Keratinocyte (primary cell): ENCODE data around the gene CYP1A1. TPM values are rescaled to one million over a fixed set of nuclear protein-coding genes. Genes with fewer than 3 reads are reported as not detected.

Experiments
- DNase-seq: peaks from one replicate; pipeline ENCODE4 v3.0.0-alpha.2; 2011; ENCODE audit warnings: low read depth, missing footprints, low spot score
- FAIRE-seq: peaks from 2 replicates; lab custom pipeline; 2011; peaks lifted over from hg19 to GRCh38; lab: Jason Lieb, UNC
- H2AFZ ChIP-seq: 2 replicates; pipeline ENCODE4 v1.6.0; 2012; ENCODE audit warnings: low read length, control low read depth, inconsistent platforms; ENCODE audit not compliant: control insufficient read depth
- H3K27ac ChIP-seq: 2 replicates; pipeline ENCODE4 v1.5.1; 2011; ENCODE audit warnings: low read length; ENCODE audit not compliant: control insufficient read depth, insufficient read depth
- H3K27me3 ChIP-seq: 3 replicates; pipeline ENCODE4 v1.6.0; 2011; ENCODE audit warnings: low read length; ENCODE audit not compliant: control insufficient read depth, insufficient read depth; ENCODE audit errors: extremely low read depth
- H3K36me3 ChIP-seq, 2 experiments: 2 replicates in 1 of 2; 3 replicates in 1 of 2; pipeline ENCODE4 v1.5.1; 2011; ENCODE audit warnings: low read length in 2 of 2, mild to moderate bottlenecking in 1 of 2; ENCODE audit not compliant: control insufficient read depth in 2 of 2, insufficient read depth in 2 of 2; ENCODE audit errors: extremely low read depth in 1 of 2
- H3K4me1 ChIP-seq: 3 replicates; pipeline ENCODE4 v1.5.1; 2011; ENCODE audit warnings: low read length; ENCODE audit not compliant: control insufficient read depth, insufficient read depth; ENCODE audit errors: extremely low read depth
- H3K4me2 ChIP-seq: 3 replicates; pipeline ENCODE4 v1.6.0; 2011; ENCODE audit warnings: low read depth, low read length; ENCODE audit not compliant: control insufficient read depth, insufficient read depth; ENCODE audit errors: extremely low read depth
- H3K4me3 ChIP-seq, 3 experiments: fragments of 200-600 bp in 1 of 3; sonication (generic) in 1 of 3; 2 replicates in 2 of 3; 3 replicates in 1 of 3; pipeline ENCODE4 v1.5.1; 2011 to 2016; ENCODE audit warnings: low read length in 3 of 3, mild to moderate bottlenecking in 3 of 3, control low read depth in 2 of 3, inconsistent platforms in 1 of 3, low read depth in 1 of 3, mixed read lengths in 1 of 3, mixed run types in 1 of 3, moderate library complexity in 1 of 3; ENCODE audit not compliant: control insufficient read depth in 2 of 3, insufficient read depth in 2 of 3; ENCODE audit errors: extremely low read depth in 1 of 3
- H3K79me2 ChIP-seq: 2 replicates; pipeline ENCODE4 v1.6.0; 2012; ENCODE audit warnings: low read length; ENCODE audit not compliant: control insufficient read depth, insufficient read depth
- H3K9ac ChIP-seq: 3 replicates; pipeline ENCODE4 v1.6.0; 2011; ENCODE audit warnings: low read length; ENCODE audit not compliant: control insufficient read depth, insufficient read depth; ENCODE audit errors: extremely low read depth
- H3K9me1 ChIP-seq: 3 replicates; pipeline ENCODE4 v1.6.0; 2011; ENCODE audit warnings: low read length; ENCODE audit not compliant: control insufficient read depth, insufficient read depth; ENCODE audit errors: extremely low read depth
- H3K9me3 ChIP-seq: 2 replicates; pipeline ENCODE4 v1.5.1; 2012; ENCODE audit warnings: low read depth, low read length; ENCODE audit not compliant: control insufficient read depth
- H4K20me1 ChIP-seq: 3 replicates; pipeline ENCODE4 v1.6.0; 2011; ENCODE audit warnings: low read length; ENCODE audit not compliant: control insufficient read depth, insufficient read depth; ENCODE audit errors: extremely low read depth
- EZH2 ChIP-seq: IDR thresholded peaks from one replicate; pipeline ENCODE4 v1.6.1; 2012; ENCODE audit warnings: inconsistent platforms, mild to moderate bottlenecking, low read length, moderate library complexity
- dilution Hi-C: fragments of 300-500 bp; cut with MboI; formaldehyde crosslinking; loops from one replicate; pipeline ENCODE4 v1.7.0; 2020; ENCODE audit warnings: low sequenced_read_pairs; ENCODE audit not compliant: extremely low pct_ligation_motif_present
- polyA plus RNA-seq, 5 experiments: library from polyadenylated mRNA; depleted of rRNA in 3 of 5; stranded (reverse) in 3 of 5; stranded (forward) in 1 of 5; unstranded in 1 of 5; fragments of >200 nt; gene quantifications; 1 replicate in 1 of 5; 2 replicates in 3 of 5; 3 replicates in 1 of 5; pipeline versions ENCODE4 v1.2.1 to v1.2.3, GENCODE V29; 2011 to 2012; ENCODE audit warnings: missing spikeins in 2 of 5, low read depth in 1 of 5, low replicate concordance in 1 of 5
- TF ChIP-seq, protein P1 (sequence below), 3 experiments: IDR thresholded peaks in 1 of 3; conservative IDR thresholded peaks in 1 of 3; optimal IDR thresholded peaks in 1 of 3; 2 replicates in 2 of 3; 3 replicates in 1 of 3; pipeline versions ENCODE3 to v1.5.1; 2011; ENCODE audit warnings: low read length in 3 of 3, mild to moderate bottlenecking in 3 of 3, moderate library complexity in 2 of 3, control low read depth in 1 of 3, inconsistent platforms in 1 of 3; ENCODE audit not compliant: insufficient read depth in 2 of 3; ENCODE audit errors: extremely low read depth in 1 of 3

CYP1A1 gene
- polyA plus RNA-seq, 1 donor (not counting 4 experiments of a cell fraction or from before 2014, with no cell fraction given), result 4.8 TPM

GRCh38 chr15:74680456-74680855, 44.9 kb downstream of the CYP1A1 start:
- H3K9me3 ChIP-seq, result no peaks in the 10 kb centered on the region
- H2AFZ ChIP-seq, result no peak overlapping the region
- H3K4me3 ChIP-seq, result no peak overlapping the region
- DNase-seq, result no peak
- H3K27me3 ChIP-seq, result no peaks in the 10 kb centered on the region
- no peaks in the 10 kb centered on the region for H3K9me1 ChIP-seq
- no peak overlapping the region for H3K27ac ChIP-seq
- FAIRE-seq, result no peak
- no peak overlapping the region for H3K4me2 ChIP-seq
- no peaks in the 10 kb centered on the region for H3K4me1 ChIP-seq
- peaks cover 34% of the 10 kb centered on the region for H3K79me2 ChIP-seq
- dilution Hi-C loops, result no loop called here
- H3K9ac ChIP-seq, result no peak overlapping the region
- no peak for TF ChIP-seq EZH2
- TF ChIP-seq, protein P1, sequence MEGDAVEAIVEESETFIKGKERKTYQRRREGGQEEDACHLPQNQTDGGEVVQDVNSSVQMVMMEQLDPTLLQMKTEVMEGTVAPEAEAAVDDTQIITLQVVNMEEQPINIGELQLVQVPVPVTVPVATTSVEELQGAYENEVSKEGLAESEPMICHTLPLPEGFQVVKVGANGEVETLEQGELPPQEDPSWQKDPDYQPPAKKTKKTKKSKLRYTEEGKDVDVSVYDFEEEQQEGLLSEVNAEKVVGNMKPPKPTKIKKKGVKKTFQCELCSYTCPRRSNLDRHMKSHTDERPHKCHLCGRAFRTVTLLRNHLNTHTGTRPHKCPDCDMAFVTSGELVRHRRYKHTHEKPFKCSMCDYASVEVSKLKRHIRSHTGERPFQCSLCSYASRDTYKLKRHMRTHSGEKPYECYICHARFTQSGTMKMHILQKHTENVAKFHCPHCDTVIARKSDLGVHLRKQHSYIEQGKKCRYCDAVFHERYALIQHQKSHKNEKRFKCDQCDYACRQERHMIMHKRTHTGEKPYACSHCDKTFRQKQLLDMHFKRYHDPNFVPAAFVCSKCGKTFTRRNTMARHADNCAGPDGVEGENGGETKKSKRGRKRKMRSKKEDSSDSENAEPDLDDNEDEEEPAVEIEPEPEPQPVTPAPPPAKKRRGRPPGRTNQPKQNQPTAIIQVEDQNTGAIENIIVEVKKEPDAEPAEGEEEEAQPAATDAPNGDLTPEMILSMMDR (optimal IDR thresholded peaks at IDR 0.05 in 1 of 3, IDR thresholded peaks at IDR 0.05 in 1 of 3, conservative IDR thresholded peaks at IDR 0.05 in 1 of 3; ENCODE audit: extremely low read depth in 1 of 3, insufficient read depth in 2 of 3, low read length in 3 of 3), result no peak
- H3K36me3 ChIP-seq, result peaks cover 0 to 3% of the 10 kb centered on the region in 2 experiments
- no peaks in the 10 kb centered on the region for H4K20me1 ChIP-seq

- Histone ChIP-seq H3K4me1 (no peaks in the 10 kb centered on the region), H3K9ac (no peak overlapping the region), H3K4me2 (no peak overlapping the region), H3K9me3 (no peaks in the 10 kb centered on the region), H3K4me3 (no peak overlapping the region), H3K27ac (no peak overlapping the region), H3K9me1 (no peaks in the 10 kb centered on the region), H3K79me2 (peaks cover 30% of the 10 kb centered on the region), H3K27me3 (no peaks in the 10 kb centered on the region), H3K36me3 (peaks cover 0 to 7% of the 10 kb centered on the region in 2 experiments), H4K20me1 (no peaks in the 10 kb centered on the region), H2AFZ (no peak overlapping the region)
- FAIRE-seq, result no peak
- DNase-seq, result no peak
- dilution Hi-C loops, result no loop called here
- TF ChIP-seq EZH2, result no peak
- TF ChIP-seq, protein P1 (optimal IDR thresholded peaks at IDR 0.05 in 1 of 3, IDR thresholded peaks at IDR 0.05 in 1 of 3, conservative IDR thresholded peaks at IDR 0.05 in 1 of 3; ENCODE audit: extremely low read depth in 1 of 3, insufficient read depth in 2 of 3, low read length in 3 of 3), result no peak
These were observed 48.5 kb downstream of the CYP1A1 start for GRCh38 chr15:74676801-74677200.
